Thymus (tissue), 11 donors: Measurements from ENCODE around the gene DDX1. TPM values are rescaled to one million over a fixed set of nuclear protein-coding genes. Genes with fewer than 3 reads are reported as not detected.

Experiments
- DNase-seq, 9 donors: peaks; one replicate each; pipeline ENCODE4 v3.0.0-alpha.2; 2013; ENCODE audit warnings: low spot score in 9 of 9, low read depth in 6 of 9, missing footprints in 1 of 9
- H3K27ac ChIP-seq, 2 donors: one replicate each; pipeline ENCODE4 v1.5.1; 2013; ENCODE audit warnings: control low read depth in 1 of 2, low read depth in 1 of 2, low read length in 1 of 2, mild to moderate bottlenecking in 1 of 2, moderate library complexity in 1 of 2
- H3K27me3 ChIP-seq, 2 donors: one replicate each; pipeline ENCODE4 v1.5.1; 2013; ENCODE audit warnings: low read length in 1 of 2; ENCODE audit not compliant: control insufficient read depth in 2 of 2, insufficient read depth in 1 of 2
- H3K36me3 ChIP-seq, 2 donors: one replicate each; pipeline ENCODE4 v1.5.1; 2013; ENCODE audit warnings: low read length in 1 of 2, mild to moderate bottlenecking in 1 of 2, moderate library complexity in 1 of 2; ENCODE audit not compliant: control insufficient read depth in 2 of 2, insufficient read depth in 2 of 2
- H3K4me1 ChIP-seq, 2 donors: one replicate each; pipeline ENCODE4 v1.5.1; 2013; ENCODE audit warnings: low read length in 2 of 2; ENCODE audit not compliant: control insufficient read depth in 2 of 2, insufficient read depth in 2 of 2
- H3K4me3 ChIP-seq, 2 donors: one replicate each; pipeline ENCODE4 v1.5.1; 2013; ENCODE audit warnings: low read length in 2 of 2, control low read depth in 1 of 2, mild to moderate bottlenecking in 1 of 2
- H3K9me3 ChIP-seq, 2 donors: one replicate each; pipeline ENCODE4 v1.5.1; 2013; ENCODE audit warnings: low read length in 1 of 2, mild to moderate bottlenecking in 1 of 2; ENCODE audit not compliant: control insufficient read depth in 2 of 2, insufficient read depth in 1 of 2
- WGBS: extraction: QIAGEN DNeasy Blood & Tissue Kit; methylation state at CpG from one replicate; pipeline ENCODE4 v1.1.7; 2013; 5-methylcytosine and 5-hydroxymethylcytosine counted together
- polyA plus RNA-seq: library from polyadenylated mRNA; stranded (reverse); fragments of 200-250 nt; gene quantifications from one replicate; pipeline ENCODE4 v1.2.3, GENCODE V29; 2013
- total RNA-seq: library from RNA; stranded (reverse); fragments of 120-200 nt; gene quantifications from one replicate; pipeline ENCODE4 v1.2.4, GENCODE V29; 2013
- donor health status: healthy.

Gene DDX1
- total and polyA plus RNA-seq, 2 donors, result 57.7 to 64.2 TPM

DNA sequence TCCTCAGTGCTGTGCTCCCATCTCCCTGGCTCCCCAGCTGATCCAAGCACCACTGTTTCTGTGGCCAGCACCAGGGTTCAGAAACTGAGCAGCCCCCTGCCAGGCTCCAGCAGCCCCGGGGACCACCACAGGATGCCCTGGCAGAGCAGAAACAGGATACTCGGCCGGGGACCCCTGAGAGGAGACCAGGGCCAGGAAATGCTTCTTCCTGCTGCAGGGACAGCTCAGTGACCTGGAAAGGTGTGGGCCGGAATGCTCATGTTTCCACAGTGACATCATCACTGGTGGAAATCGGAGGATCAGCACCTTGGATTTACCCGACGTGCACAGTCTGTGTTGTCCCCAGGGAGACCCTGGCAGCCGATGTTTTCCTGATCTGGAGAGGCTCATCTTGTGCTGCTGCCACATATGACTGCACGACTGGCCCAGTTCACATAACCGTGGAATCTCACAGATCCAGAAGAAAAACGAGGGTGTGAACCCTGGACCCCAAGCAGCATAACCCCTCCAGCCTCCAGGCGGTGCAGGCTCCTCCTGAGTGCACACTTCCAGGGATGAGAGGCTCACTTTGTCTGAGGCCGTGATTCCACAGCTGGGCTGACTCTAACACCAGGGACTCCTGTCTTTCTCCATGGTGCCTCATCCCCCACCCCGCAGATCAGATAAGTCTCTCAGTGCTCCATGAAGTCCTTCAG lies 58.0 kb downstream of the DDX1 start:
- no peaks in the 10 kb centered on the region for H3K27me3 ChIP-seq
- no peak overlapping the region for H3K4me3 ChIP-seq
- no peak overlapping the region for H3K27ac ChIP-seq
- WGBS, result 87% methylated on average over 14 of the region's 14 CpGs
- H3K36me3 ChIP-seq, result no peaks in the 10 kb centered on the region
- H3K4me1 ChIP-seq, result no peaks in the 10 kb centered on the region
- DNase-seq, result no peak
- no peaks in the 10 kb centered on the region for H3K9me3 ChIP-seq

DNA sequence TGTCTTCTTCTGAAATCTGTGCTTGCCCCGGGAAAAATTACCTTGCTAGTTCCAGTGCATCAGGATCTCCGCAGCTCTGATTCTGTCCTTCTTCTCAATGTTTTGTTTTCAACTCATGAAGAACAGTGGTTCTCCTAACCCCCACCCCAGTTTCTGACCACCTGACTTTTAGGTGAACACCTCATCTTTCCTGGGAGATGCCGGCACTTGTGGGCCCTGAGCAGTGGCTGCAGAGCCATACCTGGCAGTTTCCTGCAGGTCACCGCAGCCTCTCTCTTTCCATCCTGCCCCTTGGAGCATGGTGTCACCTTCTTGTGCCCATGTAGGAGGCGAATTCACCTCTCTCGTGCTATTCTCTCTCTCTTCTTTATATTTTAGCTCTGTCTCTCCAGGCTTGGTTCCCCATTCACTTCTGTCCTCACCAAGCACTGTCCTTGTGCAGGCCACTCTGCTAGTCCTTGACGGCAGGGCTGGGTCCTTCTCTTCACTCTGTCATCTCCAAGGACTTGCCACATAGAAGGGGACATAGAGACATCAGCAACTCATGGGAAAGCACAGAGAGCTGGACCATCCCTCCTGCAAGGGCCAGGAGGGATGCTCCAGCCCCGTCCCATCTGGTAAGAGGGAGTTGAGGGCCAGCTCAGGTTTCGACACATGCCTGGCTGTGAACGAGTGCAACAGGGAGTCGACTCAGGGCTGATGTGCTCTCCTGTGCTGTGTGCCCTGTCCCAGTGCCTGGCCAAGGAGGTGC lies 59.1 kb downstream of the DDX1 start:
- WGBS, result 91% methylated on average over 11 of the region's 11 CpGs
- H3K4me3 ChIP-seq, result no peak overlapping the region
- H3K9me3 ChIP-seq, result no peaks in the 10 kb centered on the region
- no peak overlapping the region for H3K27ac ChIP-seq
- H3K36me3 ChIP-seq, result no peaks in the 10 kb centered on the region
- no peaks in the 10 kb centered on the region for H3K4me1 ChIP-seq
- no peaks in the 10 kb centered on the region for H3K27me3 ChIP-seq
- no peak for DNase-seq

DNA sequence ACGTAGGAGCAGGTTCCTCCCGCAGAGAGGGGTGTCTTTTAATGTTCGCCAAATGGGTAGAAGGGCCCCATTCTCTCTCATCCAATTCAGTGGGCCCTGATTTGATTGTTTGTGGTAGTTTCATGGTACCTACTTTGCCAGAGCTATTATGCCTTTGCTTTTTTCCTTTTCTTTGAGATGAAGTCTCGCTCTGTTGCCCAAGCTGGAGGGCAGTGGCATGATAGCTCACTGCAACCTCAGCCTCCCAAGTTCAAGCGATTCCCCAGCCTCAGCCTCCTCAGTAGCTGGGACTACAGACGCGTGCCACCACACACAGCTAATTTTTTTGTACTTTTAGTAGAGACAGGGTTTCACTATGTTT lies 59.7 kb downstream of the DDX1 start:
- Histone ChIP-seq H3K36me3 (no peaks in the 10 kb centered on the region), H3K4me1 (no peaks in the 10 kb centered on the region), H3K9me3 (no peaks in the 10 kb centered on the region), H3K27me3 (no peaks in the 10 kb centered on the region), H3K4me3 (no peak overlapping the region), H3K27ac (no peak overlapping the region)
- 96% methylated on average over 7 of the region's 7 CpGs for WGBS
- no peak for DNase-seq

DNA sequence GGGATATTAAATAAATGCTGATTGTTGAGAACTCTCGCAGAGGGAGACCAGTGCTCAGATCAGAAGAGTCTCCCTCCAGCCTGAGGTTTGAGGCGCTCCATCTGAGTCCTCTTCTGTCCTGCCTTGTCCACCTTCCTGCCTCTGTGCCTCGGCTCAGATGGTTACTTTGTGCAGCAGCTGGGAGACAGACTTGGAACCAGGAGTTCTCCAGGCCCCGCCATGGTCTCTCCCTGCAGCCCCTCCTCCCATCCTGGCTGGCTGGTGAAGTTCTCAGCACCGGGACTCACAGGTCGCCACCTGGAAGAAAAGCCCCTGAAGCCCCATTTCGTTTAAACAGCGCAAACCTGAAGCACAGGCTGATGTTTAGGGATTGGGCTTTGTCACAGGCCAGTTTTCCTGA lies 60.6 kb downstream of the DDX1 start:
- Histone ChIP-seq H3K36me3 (no peaks in the 10 kb centered on the region), H3K27me3 (no peaks in the 10 kb centered on the region), H3K27ac (no peak overlapping the region), H3K9me3 (no peaks in the 10 kb centered on the region), H3K4me3 (no peak overlapping the region), H3K4me1 (no peaks in the 10 kb centered on the region)
- WGBS, result 95% methylated on average over 8 of the region's 8 CpGs
- no peak for DNase-seq

DNA sequence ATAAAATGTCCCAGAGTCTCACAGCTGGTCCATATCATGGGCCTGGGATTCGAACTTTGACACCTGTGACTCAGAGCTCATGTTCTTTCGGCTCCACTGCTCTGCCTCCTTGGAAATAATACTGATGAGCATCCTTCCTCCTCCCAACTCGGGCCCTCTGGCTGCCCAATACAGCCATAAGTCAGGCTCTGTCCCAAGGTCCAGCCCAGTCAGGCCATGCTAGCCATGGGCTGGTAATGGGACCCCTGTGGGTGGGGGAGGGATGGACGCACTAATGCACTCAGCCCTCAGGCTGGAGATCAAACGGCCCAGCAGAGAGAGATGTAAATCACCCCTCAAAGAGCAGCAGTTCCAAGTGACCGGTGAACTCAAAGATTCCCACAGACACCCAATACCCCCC lies 61.1 kb downstream of the DDX1 start:
- Histone ChIP-seq H3K9me3 (no peaks in the 10 kb centered on the region), H3K4me3 (no peak overlapping the region), H3K27me3 (no peaks in the 10 kb centered on the region), H3K4me1 (no peaks in the 10 kb centered on the region), H3K36me3 (no peaks in the 10 kb centered on the region), H3K27ac (no peak overlapping the region)
- no peak for DNase-seq
- 84% methylated on average over 6 of the region's 6 CpGs for WGBS

DNA sequence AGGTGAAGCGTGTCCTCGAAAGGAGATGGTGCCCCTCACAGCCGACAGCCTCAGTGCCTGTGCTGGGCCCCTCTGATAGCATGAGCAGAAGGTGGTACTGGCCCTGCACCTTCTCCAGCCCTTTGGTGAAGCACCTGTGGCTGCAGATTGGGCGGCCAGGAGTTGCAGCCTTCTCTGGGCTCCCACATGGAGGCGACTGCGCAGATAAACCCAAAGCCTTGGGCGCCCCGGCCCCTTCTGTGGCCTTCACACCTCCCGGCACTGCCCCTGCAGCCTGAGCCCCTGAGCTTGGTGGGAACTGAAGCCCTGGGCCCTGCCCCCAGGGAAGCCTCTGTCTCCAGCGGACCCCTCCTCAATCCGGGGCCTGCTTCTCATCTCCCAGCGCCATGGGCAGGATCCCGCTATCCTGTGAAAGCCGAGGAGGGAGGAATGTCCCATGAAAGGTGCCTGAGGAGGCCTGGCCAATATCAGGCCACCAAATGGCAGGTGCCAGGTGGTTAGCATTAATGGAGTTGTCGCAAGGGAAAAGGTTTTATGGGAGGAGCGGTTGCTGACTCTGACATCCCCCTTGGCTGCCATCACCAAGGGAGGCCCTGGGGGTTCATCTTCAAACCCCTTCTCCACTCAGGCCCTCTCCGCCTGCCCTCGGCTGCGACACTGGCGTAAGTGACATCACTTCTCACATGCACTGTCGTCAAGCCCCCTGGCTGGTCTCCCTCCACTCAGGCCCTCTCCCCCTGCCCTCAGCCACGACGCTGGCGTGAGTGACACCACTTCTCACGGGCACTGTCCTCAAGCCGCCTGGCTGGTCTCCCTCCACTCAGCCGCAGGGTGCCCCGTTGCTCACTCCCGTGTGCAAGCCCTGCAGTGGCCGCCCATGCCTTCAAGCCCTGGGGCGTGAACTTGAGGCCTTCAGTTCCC lies 62.4 kb downstream of the DDX1 start:
- Histone ChIP-seq H3K4me3 (no peak overlapping the region), H3K4me1 (no peaks in the 10 kb centered on the region), H3K27ac (no peak overlapping the region), H3K36me3 (no peaks in the 10 kb centered on the region), H3K9me3 (no peaks in the 10 kb centered on the region), H3K27me3 (no peaks in the 10 kb centered on the region)
- no peak for DNase-seq
- WGBS, result 96% methylated on average over 31 of the region's 31 CpGs

DNA sequence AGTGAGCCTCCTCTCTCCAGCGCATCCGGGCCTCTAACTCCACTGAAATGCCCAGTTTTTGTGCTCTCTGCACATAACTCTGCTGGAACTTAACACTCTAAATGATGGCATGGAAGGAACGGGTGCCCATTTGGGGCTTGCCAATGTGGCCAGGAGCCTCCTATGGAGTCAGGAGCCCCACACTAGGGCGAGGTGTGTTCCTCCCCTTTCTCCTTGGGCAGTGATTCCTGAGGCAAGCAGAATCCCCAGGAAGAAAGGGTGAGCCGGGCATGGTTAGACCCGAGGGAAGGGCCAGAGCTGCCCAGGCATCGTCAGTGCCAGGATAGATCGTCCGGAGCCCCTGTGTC lies 63.0 kb downstream of the DDX1 start:
- 92% methylated on average over 9 of the region's 9 CpGs for WGBS
- Histone ChIP-seq H3K4me1 (no peaks in the 10 kb centered on the region), H3K36me3 (no peaks in the 10 kb centered on the region), H3K4me3 (no peak overlapping the region), H3K27me3 (no peaks in the 10 kb centered on the region), H3K27ac (no peak overlapping the region), H3K9me3 (no peaks in the 10 kb centered on the region)
- DNase-seq, result no peak

DNA sequence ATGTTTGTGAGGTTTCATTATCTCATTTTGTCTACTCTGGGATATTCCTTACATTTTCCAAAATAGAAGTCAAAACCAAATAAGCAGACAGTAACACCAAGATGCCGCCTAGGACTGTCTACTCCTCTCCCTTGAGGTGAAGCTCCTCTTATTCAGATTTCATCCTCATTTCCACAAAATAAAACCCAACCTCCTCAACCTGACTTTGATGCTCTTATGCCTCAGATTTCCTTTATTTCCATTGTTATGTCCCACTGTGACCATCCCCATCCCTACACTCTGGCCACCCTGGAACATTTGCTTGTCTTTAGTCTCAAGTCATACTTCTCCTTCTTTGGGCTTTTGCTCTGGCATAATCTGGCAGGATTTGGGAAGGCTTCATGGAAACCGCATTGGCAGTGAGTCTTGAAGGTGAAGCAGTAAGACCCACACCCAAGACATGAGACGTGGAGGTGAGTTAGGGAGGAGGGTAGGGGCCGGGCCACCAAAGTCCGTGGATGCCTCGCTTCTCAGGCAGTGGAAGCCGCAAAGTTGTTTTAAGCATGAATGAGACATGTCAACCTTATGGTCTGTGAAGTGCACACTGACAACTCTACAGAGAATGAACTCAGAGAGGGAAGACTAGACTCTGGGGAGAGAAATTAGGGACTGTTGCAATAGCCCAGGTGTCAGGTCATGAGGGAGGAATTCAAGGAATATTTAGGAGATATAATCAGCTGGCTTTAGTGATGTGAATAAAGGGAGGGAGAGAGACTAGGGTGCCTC lies 63.6 kb downstream of the DDX1 start:
- no peaks in the 10 kb centered on the region for H3K27me3 ChIP-seq
- DNase-seq, result no peak
- no peak overlapping the region for H3K27ac ChIP-seq
- H3K9me3 ChIP-seq, result no peaks in the 10 kb centered on the region
- 97% methylated on average over 7 of the region's 7 CpGs for WGBS
- no peak overlapping the region for H3K4me3 ChIP-seq
- H3K4me1 ChIP-seq, result no peaks in the 10 kb centered on the region
- no peaks in the 10 kb centered on the region for H3K36me3 ChIP-seq
